ENCODE measurements around the gene POU5F1.
"Not testable (repeated sequence)": the region's sequence is repeated elsewhere in the genome, so short reads cannot be mapped to it uniquely, and the experiment has no call there.

The POU5F1 gene

GRCh38 chr6:31172973-31173384 is 2.5 kb upstream of the POU5F1 start:
- DNase-seq (ENCODE audit: low read depth) = no peak
- TF ChIP-seq, protein P1, sequence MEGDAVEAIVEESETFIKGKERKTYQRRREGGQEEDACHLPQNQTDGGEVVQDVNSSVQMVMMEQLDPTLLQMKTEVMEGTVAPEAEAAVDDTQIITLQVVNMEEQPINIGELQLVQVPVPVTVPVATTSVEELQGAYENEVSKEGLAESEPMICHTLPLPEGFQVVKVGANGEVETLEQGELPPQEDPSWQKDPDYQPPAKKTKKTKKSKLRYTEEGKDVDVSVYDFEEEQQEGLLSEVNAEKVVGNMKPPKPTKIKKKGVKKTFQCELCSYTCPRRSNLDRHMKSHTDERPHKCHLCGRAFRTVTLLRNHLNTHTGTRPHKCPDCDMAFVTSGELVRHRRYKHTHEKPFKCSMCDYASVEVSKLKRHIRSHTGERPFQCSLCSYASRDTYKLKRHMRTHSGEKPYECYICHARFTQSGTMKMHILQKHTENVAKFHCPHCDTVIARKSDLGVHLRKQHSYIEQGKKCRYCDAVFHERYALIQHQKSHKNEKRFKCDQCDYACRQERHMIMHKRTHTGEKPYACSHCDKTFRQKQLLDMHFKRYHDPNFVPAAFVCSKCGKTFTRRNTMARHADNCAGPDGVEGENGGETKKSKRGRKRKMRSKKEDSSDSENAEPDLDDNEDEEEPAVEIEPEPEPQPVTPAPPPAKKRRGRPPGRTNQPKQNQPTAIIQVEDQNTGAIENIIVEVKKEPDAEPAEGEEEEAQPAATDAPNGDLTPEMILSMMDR (IDR thresholded peaks at IDR 0.05; ENCODE audit: insufficient read depth, low read depth, low read length, missing control alignments) = no peak
- H3K4me3 ChIP-seq (ENCODE audit: low read depth, low read length) = no peak overlapping the region

DNA sequence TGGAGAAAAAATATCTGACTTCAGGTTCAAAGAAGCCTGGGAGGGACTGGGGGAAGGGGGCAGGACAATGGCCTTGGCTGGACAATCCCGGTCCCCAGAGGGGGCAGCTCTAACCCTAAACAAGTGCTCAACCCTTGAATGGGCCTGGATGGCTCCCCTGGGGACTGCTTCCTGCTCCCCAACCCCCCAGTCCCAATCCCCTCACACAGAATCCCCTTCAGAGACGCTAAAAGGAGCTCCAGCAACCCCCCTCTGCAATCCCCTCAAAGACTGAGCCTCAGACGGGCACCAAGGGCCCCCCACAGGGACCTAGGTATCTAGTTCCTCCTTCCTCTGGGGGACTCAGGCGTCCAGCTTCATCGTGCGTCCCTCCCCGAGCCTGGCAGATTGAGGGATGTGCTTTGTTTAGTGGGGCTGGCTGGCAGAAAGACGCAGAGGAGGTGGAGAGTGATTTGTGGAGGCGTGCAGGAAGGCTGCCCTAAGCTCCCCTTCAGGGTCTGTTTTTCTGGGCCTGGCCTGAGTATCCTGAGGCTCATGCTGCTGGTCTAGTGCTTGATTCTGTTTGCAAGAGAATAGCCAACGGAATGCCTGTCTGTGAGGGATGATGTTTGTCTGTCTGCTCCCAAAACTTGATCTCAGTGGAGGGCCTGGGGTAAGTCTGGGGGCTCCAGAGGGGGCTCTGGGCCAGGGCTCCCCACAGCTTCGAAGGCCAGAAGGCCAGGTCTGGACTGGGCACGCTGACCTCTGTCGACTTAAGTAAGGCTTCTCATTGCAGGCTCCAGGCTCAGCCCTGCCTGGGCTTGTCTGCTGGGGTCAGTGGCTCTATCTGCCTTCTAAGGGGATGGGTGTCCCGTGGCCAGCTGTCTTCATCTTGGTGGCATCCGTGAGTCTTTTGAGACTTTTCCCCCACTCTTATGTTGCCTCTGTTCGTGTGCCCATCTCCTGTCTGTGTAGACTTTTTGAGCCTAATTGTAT is 1.7 kb upstream of the POU5F1 start:
- no peak overlapping the region for H3K4me3 ChIP-seq (ENCODE audit: low read depth, low read length)
- TF ChIP-seq, protein P1 (IDR thresholded peaks at IDR 0.05; ENCODE audit: insufficient read depth, low read depth, low read length, missing control alignments) = no peak
- no peak for DNase-seq (ENCODE audit: low read depth)

GRCh38 chr6:31170987-31171671 is 647 bp upstream of the POU5F1 start:
- DNase-seq (ENCODE audit: low read depth) = no peak
- no peak overlapping the region for H3K4me3 ChIP-seq (ENCODE audit: low read depth, low read length)
- TF ChIP-seq, protein P1 (IDR thresholded peaks at IDR 0.05; ENCODE audit: insufficient read depth, low read depth, low read length, missing control alignments) = no peak

- not testable (repeated sequence) for H3K4me3 ChIP-seq (ENCODE audit: low read depth, low read length); DNase-seq (ENCODE audit: low read depth)
Observed at GRCh38 chr6:31169858-31170599, 453 bp downstream of the POU5F1 start.

GRCh38 chr6:31169123-31169857 is 1.2 kb downstream of the POU5F1 start:
- DNase-seq (ENCODE audit: low read depth) = no peak
- TF ChIP-seq, protein P1 (IDR thresholded peaks at IDR 0.05; ENCODE audit: insufficient read depth, low read depth, low read length, missing control alignments) = no peak
- no peak overlapping the region for H3K4me3 ChIP-seq (ENCODE audit: low read depth, low read length)

GRCh38 chr6:31168606-31169005 is 1.9 kb downstream of the POU5F1 start:
- H3K4me3 ChIP-seq (ENCODE audit: low read depth, low read length) = no peak overlapping the region
- TF ChIP-seq, protein P1 (IDR thresholded peaks at IDR 0.05; ENCODE audit: insufficient read depth, low read depth, low read length, missing control alignments) = no peak
- no peak for DNase-seq (ENCODE audit: low read depth)
